ENCODE data around the gene MPRIP. TPM values are rescaled to one million over a fixed set of nuclear protein-coding genes. Genes with fewer than 3 reads are reported as not detected.

Gene MPRIP
- total and polyA plus RNA-seq, 2 experiments from 2014 or later = 91.7 to 202 TPM

DNA sequence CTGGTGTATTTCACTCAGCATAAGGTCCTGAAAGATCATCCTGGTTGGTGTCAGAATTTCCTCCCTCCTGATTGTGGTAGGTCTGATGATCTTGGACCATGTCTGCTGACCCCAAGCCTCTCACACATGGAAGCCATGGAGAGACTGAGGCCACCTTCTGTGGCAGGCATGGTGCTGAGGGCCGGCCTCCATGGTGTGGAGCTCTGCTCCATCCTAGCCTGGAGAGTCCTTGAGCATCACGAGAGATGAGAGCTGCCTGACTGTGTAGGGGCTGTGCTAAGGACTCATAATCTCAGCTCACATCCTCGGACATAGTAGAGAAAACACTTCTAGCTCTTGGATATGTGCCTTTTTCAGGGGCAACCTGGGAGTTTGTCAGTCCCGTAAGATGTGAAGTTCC lies 40.6 kb downstream of the MPRIP start:
- 96% methylated on average over 4 of the region's 4 CpGs for WGBS (ENCODE audit: low lambda C conversion rate, missing lambda C conversion rate)
- peaks cover 44% of the 10 kb centered on the region for H4K20me1 ChIP-seq (ENCODE audit: insufficient read depth, poor library complexity, severe bottlenecking)
- peaks cover 21% of the 10 kb centered on the region for H3K4me1 ChIP-seq (ENCODE audit: insufficient read depth)

DNA sequence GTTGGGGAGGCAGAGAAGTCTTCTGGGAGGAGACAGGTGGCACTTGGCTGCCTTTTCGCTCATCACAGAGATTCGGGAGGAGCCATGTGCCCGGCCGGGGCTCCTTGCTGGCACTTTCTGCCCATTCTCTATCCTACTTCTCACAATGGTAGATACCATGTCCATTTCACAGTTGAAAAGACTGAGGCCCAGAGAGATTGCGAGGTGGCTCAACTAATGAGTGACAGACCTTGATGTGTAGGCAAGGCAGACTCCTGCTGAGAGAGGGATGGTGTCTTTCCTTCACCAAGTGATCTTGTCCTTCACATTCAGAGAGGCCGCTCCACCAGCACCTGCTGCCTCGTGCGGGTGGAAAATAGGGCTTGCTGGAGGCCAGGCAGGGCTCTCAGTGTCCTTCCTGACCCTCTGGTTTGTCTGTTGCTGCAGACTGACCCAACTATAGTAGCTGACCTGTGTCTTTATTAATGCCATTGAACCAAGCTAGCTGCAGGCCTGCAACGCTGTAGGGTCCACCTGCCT lies 42.1 kb downstream of the MPRIP start:
- no peak for DNase-seq (ENCODE audit: low spot score)
- H3K4me2 ChIP-seq = no peak overlapping the region
- H3K9me3 ChIP-seq (ENCODE audit: low read depth) = no peaks in the 10 kb centered on the region
- H3K9me2 ChIP-seq (replicated peaks; ENCODE audit: insufficient read depth) = no peaks in the 10 kb centered on the region
- no peak for TF ChIP-seq CTCF (IDR thresholded peaks at IDR 0.05; ENCODE audit: poor library complexity)
- TF ChIP-seq EZH2phosphoT487 (IDR thresholded peaks at IDR 0.05; ENCODE audit: low read depth, severe bottlenecking, unreplicated experiment) = no peak
- no peak for TF ChIP-seq EZH2 (IDR thresholded peaks at IDR 0.05; ENCODE audit: borderline replicate concordance)
- no peak overlapping the region for H3K4me3 ChIP-seq
- peaks cover 44% of the 10 kb centered on the region for H4K20me1 ChIP-seq (ENCODE audit: insufficient read depth, poor library complexity, severe bottlenecking)
- H3K36me3 ChIP-seq (replicated peaks; ENCODE audit: insufficient read depth, low read depth) = no peaks in the 10 kb centered on the region
- WGBS (ENCODE audit: low lambda C conversion rate, missing lambda C conversion rate) = 96% methylated on average over 9 of the region's 9 CpGs
- H2AFZ ChIP-seq = no peak overlapping the region
- no peak overlapping the region for H3K27ac ChIP-seq
- peaks cover 8% of the 10 kb centered on the region for H3K4me1 ChIP-seq (ENCODE audit: insufficient read depth)
- no peaks in the 10 kb centered on the region for H3K27me3 ChIP-seq
- H3K79me2 ChIP-seq = peaks cover 98% of the 10 kb centered on the region

More for the DNA sequence above, 40.6 kb downstream of the MPRIP start:
- no peak overlapping the region for H3K4me3 ChIP-seq
- H3K4me2 ChIP-seq = no peak overlapping the region
- no peak for TF ChIP-seq EZH2 (IDR thresholded peaks at IDR 0.05; ENCODE audit: borderline replicate concordance)
- no peak for TF ChIP-seq CTCF (IDR thresholded peaks at IDR 0.05; ENCODE audit: poor library complexity)
- TF ChIP-seq EZH2phosphoT487 (IDR thresholded peaks at IDR 0.05; ENCODE audit: low read depth, severe bottlenecking, unreplicated experiment) = no peak
- no peak overlapping the region for H3K27ac ChIP-seq
- H2AFZ ChIP-seq = no peak overlapping the region
- no peaks in the 10 kb centered on the region for H3K27me3 ChIP-seq
- peaks cover 90% of the 10 kb centered on the region for H3K79me2 ChIP-seq
- H3K9me2 ChIP-seq (replicated peaks; ENCODE audit: insufficient read depth) = no peaks in the 10 kb centered on the region
- no peaks in the 10 kb centered on the region for H3K9me3 ChIP-seq (ENCODE audit: low read depth)
- H3K36me3 ChIP-seq (replicated peaks; ENCODE audit: insufficient read depth, low read depth) = no peaks in the 10 kb centered on the region
- no peak for DNase-seq (ENCODE audit: low spot score)

DNA sequence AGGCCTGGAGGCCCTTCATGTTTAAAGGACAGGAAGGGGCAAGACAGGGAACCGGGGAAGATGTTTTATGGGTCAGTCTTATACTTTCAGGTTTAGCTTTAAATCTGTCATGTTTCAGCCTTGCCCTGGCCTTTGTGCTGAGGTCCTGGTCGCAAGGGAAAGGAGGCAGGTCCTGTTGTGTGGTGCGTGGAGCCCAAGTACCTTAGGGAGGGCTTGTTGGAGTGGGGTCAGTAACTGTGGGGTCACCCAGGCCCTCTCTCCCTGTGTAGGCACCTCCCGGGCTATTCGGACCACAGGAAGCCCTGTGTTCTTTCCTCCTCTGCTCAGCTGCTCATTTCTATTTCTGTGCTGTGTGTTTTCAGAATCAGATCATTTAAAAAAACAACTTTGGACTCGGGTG lies 42.7 kb downstream of the MPRIP start:
- 96% methylated on average over 6 of the region's 6 CpGs for WGBS (ENCODE audit: low lambda C conversion rate, missing lambda C conversion rate)
- Histone ChIP-seq H3K4me3 (no peak overlapping the region), H3K9me2 (replicated peaks; ENCODE audit: insufficient read depth) (no peaks in the 10 kb centered on the region), H3K27ac (no peak overlapping the region), H3K27me3 (no peaks in the 10 kb centered on the region), H3K9me3 (ENCODE audit: low read depth) (no peaks in the 10 kb centered on the region), H3K4me1 (ENCODE audit: insufficient read depth) (peaks cover 5% of the 10 kb centered on the region), H3K4me2 (no peak overlapping the region), H2AFZ (no peak overlapping the region), H4K20me1 (ENCODE audit: insufficient read depth, poor library complexity, severe bottlenecking) (peaks cover 38% of the 10 kb centered on the region), H3K79me2 (peaks cover 98% of the 10 kb centered on the region), H3K36me3 (replicated peaks; ENCODE audit: insufficient read depth, low read depth) (no peaks in the 10 kb centered on the region)
- TF ChIP-seq EZH2 (IDR thresholded peaks at IDR 0.05; ENCODE audit: borderline replicate concordance) = no peak
- TF ChIP-seq CTCF (IDR thresholded peaks at IDR 0.05; ENCODE audit: poor library complexity) = no peak
- no peak for TF ChIP-seq EZH2phosphoT487 (IDR thresholded peaks at IDR 0.05; ENCODE audit: low read depth, severe bottlenecking, unreplicated experiment)
- no peak for DNase-seq (ENCODE audit: low spot score)
